HG02884 (cell line): ENCODE data around the gene AHRR.
A peak's percentile ranks its signal among the peaks of the same experiment; 100 is the strongest.

Experiments
- ATAC-seq: cut with Tn5 transposase; IDR thresholded peaks from one replicate; pipeline ENCODE4 v1.9.1; 2021; ENCODE audit warnings: mild to moderate bottlenecking, moderate library complexity; ENCODE audit not compliant: unreplicated experiment

The AHRR gene

GRCh38 chr5:425714-426113, 104.2 kb downstream of the AHRR start:
- ATAC-seq: no peak

- no peak for ATAC-seq
Measured at GRCh38 chr5:426392-426976, 105.0 kb downstream of the AHRR start.

GRCh38 chr5:427415-428087, 106.0 kb downstream of the AHRR start:
- no peak for ATAC-seq

GRCh38 chr5:428219-428618, 106.7 kb downstream of the AHRR start:
- no peak for ATAC-seq

- no peak for ATAC-seq
Measured at GRCh38 chr5:428754-429452, 107.4 kb downstream of the AHRR start.

- no peak for ATAC-seq
Measured at GRCh38 chr5:429453-430188, 108.1 kb downstream of the AHRR start.

- no peak for ATAC-seq
Measured at GRCh38 chr5:430214-430925, 108.9 kb downstream of the AHRR start.

GRCh38 chr5:431001-431710, 109.6 kb downstream of the AHRR start:
- peak; percentile 61 for ATAC-seq

GRCh38 chr5:431711-432050, 110.2 kb downstream of the AHRR start:
- ATAC-seq: no peak

- no peak for ATAC-seq
Measured at GRCh38 chr5:432201-432927, 110.8 kb downstream of the AHRR start.

GRCh38 chr5:432928-433791, 111.6 kb downstream of the AHRR start:
- ATAC-seq: no peak

- no peak for ATAC-seq
Measured at GRCh38 chr5:433836-434235, 112.3 kb downstream of the AHRR start.

- ATAC-seq: no peak
Measured at GRCh38 chr5:434443-435146, 113.1 kb downstream of the AHRR start.

- no peak for ATAC-seq
Measured at GRCh38 chr5:435156-435790, 113.8 kb downstream of the AHRR start.

- no peak for ATAC-seq
Measured at GRCh38 chr5:435961-436640, 114.6 kb downstream of the AHRR start.

- ATAC-seq: no peak
Measured at GRCh38 chr5:436641-436975, 115.1 kb downstream of the AHRR start.

- no peak for ATAC-seq
Measured at GRCh38 chr5:437281-437771, 115.8 kb downstream of the AHRR start.
